Astrocyte (in vitro differentiated cells and primary cell): ENCODE data around the gene TNFRSF25. TPM values are rescaled to one million over a fixed set of nuclear protein-coding genes. Genes with fewer than 3 reads are reported as not detected.

Experiments
- DNase-seq: peaks from one replicate; pipeline ENCODE4 v3.0.0-alpha.2; 2010; ENCODE audit warnings: low read depth
- FAIRE-seq: peaks from 2 replicates; lab custom pipeline; 2011; peaks lifted over from hg19 to GRCh38; lab: Jason Lieb, UNC
- H2AFZ ChIP-seq: 2 replicates; pipeline ENCODE4 v1.6.0; 2012; ENCODE audit warnings: low read depth, low read length, inconsistent platforms
- H3K27ac ChIP-seq: 2 replicates; pipeline ENCODE4 v1.5.1; 2011; ENCODE audit warnings: low read depth, low read length, inconsistent platforms
- H3K27me3 ChIP-seq: 2 replicates; pipeline ENCODE4 v1.6.0; 2011; ENCODE audit warnings: low read length, inconsistent platforms; ENCODE audit not compliant: insufficient read depth
- H3K36me3 ChIP-seq: 2 replicates; pipeline ENCODE4 v1.5.1; 2011; ENCODE audit warnings: low read length, inconsistent platforms; ENCODE audit not compliant: insufficient read depth
- H3K4me1 ChIP-seq: 2 replicates; pipeline ENCODE4 v1.5.1; 2011; ENCODE audit warnings: low read length, inconsistent platforms; ENCODE audit not compliant: insufficient read depth
- H3K4me2 ChIP-seq: 2 replicates; pipeline ENCODE4 v1.6.0; 2012; ENCODE audit warnings: low read length, inconsistent platforms
- H3K4me3 ChIP-seq: 2 replicates; pipeline ENCODE4 v1.5.1; 2011; ENCODE audit warnings: low read depth, mild to moderate bottlenecking, low read length, inconsistent platforms; ENCODE audit not compliant: insufficient read depth
- H3K79me2 ChIP-seq: 2 replicates; pipeline ENCODE4 v1.6.0; 2012; ENCODE audit warnings: mild to moderate bottlenecking, low read length, inconsistent platforms; ENCODE audit not compliant: insufficient read depth
- H3K9ac ChIP-seq: 2 replicates; pipeline ENCODE4 v1.6.0; 2012; ENCODE audit warnings: mild to moderate bottlenecking, low read length, inconsistent platforms
- H3K9me3 ChIP-seq: 2 replicates; pipeline ENCODE4 v1.5.1; 2012; ENCODE audit warnings: low read depth, mild to moderate bottlenecking, low read length, inconsistent platforms; ENCODE audit not compliant: insufficient read depth
- H4K20me1 ChIP-seq: 2 replicates; pipeline ENCODE4 v1.6.0; 2012; ENCODE audit warnings: low read length, inconsistent platforms; ENCODE audit not compliant: insufficient read depth
- H3K27ac Mint-ChIP-seq: one replicate; pipeline ENCODE4 v1.8.0; 2021; ENCODE audit warnings: mild to moderate bottlenecking, mixed read lengths; ENCODE audit not compliant: unreplicated experiment
- H3K27me3 Mint-ChIP-seq: one replicate; pipeline ENCODE4 v1.8.0; 2021; ENCODE audit warnings: low read depth, mixed read lengths; ENCODE audit not compliant: unreplicated experiment
- H3K36me3 Mint-ChIP-seq: one replicate; pipeline ENCODE4 v1.8.0; 2021; ENCODE audit warnings: low read depth, mixed read lengths; ENCODE audit not compliant: unreplicated experiment
- H3K4me1 Mint-ChIP-seq: one replicate; pipeline ENCODE4 v1.8.0; 2021; ENCODE audit warnings: low read depth, mixed read lengths; ENCODE audit not compliant: unreplicated experiment
- H3K4me3 Mint-ChIP-seq: one replicate; pipeline ENCODE4 v1.8.0; 2021; ENCODE audit warnings: mild to moderate bottlenecking, moderate library complexity, mixed read lengths; ENCODE audit not compliant: unreplicated experiment
- H3K9me3 Mint-ChIP-seq: one replicate; pipeline ENCODE4 v1.8.0; 2021; ENCODE audit warnings: mild to moderate bottlenecking, mixed read lengths; ENCODE audit not compliant: unreplicated experiment
- EZH2 ChIP-seq: IDR thresholded peaks from 2 replicates; pipeline ENCODE4 v1.6.1; 2012; ENCODE audit warnings: mild to moderate bottlenecking, low read length, inconsistent platforms; ENCODE audit not compliant: insufficient read depth
- total RNA-seq: library from RNA; stranded (reverse); gene quantifications from 2 replicates; pipeline ENCODE4 v1.2.1, GENCODE V29; 2021
- TF ChIP-seq, protein P1 (sequence below): IDR thresholded peaks from 2 replicates; pipeline ENCODE4 v1.5.1; 2011; ENCODE audit warnings: low read depth, mild to moderate bottlenecking, inconsistent platforms, low read length, moderate library complexity; ENCODE audit not compliant: insufficient read depth

The TNFRSF25 gene
- total RNA-seq, 1 donor from 2014 or later, result 18.8 TPM

DNA sequence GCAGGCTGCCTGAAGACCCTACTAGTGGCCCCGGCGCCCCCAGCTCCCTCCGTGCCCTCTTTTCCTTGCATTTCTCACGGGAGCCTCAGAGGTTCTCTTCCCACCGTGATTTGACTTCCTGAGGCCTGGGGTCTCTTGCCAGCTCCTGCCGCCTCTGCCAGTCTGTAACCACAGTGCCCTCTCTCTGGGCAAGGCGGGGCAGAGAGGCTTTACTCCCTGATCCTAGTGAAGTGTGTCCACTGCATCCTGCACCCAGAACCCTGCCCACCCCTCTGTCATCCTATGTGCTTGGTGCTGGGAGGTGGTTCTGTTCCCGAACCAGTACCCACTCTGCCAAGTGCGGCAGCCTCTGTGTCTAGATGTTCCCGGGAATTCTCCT is 39.0 kb downstream of the TNFRSF25 start:
- H3K9ac ChIP-seq, result no peak overlapping the region

DNA sequence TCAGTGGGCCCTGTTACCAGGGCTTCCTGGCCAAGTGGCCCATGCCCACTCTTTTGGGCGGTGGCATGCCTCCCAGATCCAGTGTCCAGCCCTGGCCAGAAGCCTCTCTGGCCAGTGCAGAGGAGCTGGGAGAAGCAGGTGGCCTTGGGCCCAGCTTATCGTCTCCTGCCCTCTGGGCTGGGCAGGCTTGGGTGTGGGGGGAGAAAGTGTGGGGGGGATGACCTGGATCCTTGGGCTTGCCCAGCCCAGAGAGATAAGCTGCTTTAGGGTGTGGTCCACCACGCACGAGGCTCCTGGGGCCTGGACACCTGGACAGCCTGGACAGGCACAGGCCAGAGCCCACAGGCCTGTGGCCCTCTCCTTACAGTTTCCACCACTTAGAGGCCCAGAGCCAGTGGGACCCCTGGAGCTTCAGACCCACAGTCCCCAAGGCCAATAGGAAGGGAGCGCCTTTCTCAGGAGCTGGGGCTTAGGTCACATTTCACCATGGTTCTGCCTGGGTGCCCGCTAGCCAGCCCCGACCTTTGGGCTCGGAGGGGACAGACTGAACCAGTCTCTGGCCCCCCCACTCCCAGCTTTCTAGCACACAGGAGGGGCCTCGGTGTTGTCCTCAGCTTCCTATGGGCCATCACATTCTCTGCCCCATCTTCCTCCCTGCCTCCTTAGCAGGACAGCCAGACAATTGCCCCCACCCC is 39.5 kb downstream of the TNFRSF25 start:
- peaks cover 48% of the 10 kb centered on the region for H3K27me3 ChIP-seq
- FAIRE-seq, result no peak

More for the DNA sequence above, 39.0 kb downstream of the TNFRSF25 start:
- DNase-seq, result no peak
- Mint-ChIP-seq H3K9me3 (no peaks in the 10 kb centered on the region), H3K4me1 (peaks cover 5% of the 10 kb centered on the region), H3K27ac (no peak overlapping the region), H3K27me3 (peaks cover 59% of the 10 kb centered on the region), H3K4me3 (no peak overlapping the region), H3K36me3 (no peaks in the 10 kb centered on the region)
- Histone ChIP-seq H3K4me3 (no peak overlapping the region), H3K27ac (no peak overlapping the region), H3K36me3 (no peaks in the 10 kb centered on the region), H3K9me3 (no peaks in the 10 kb centered on the region), H3K79me2 (no peaks in the 10 kb centered on the region), H2AFZ (no peak overlapping the region), H3K27me3 (peaks cover 45% of the 10 kb centered on the region), H3K4me1 (peaks cover 16% of the 10 kb centered on the region), H4K20me1 (no peaks in the 10 kb centered on the region), H3K4me2 (no peak overlapping the region)
- no peak for FAIRE-seq
- no peak for TF ChIP-seq EZH2
- TF ChIP-seq, protein P1, sequence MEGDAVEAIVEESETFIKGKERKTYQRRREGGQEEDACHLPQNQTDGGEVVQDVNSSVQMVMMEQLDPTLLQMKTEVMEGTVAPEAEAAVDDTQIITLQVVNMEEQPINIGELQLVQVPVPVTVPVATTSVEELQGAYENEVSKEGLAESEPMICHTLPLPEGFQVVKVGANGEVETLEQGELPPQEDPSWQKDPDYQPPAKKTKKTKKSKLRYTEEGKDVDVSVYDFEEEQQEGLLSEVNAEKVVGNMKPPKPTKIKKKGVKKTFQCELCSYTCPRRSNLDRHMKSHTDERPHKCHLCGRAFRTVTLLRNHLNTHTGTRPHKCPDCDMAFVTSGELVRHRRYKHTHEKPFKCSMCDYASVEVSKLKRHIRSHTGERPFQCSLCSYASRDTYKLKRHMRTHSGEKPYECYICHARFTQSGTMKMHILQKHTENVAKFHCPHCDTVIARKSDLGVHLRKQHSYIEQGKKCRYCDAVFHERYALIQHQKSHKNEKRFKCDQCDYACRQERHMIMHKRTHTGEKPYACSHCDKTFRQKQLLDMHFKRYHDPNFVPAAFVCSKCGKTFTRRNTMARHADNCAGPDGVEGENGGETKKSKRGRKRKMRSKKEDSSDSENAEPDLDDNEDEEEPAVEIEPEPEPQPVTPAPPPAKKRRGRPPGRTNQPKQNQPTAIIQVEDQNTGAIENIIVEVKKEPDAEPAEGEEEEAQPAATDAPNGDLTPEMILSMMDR, result no peak

More for the DNA sequence above, 39.5 kb downstream of the TNFRSF25 start:
- H3K27me3 Mint-ChIP-seq, result peaks cover 62% of the 10 kb centered on the region
- H3K9me3 Mint-ChIP-seq, result no peaks in the 10 kb centered on the region
- Histone ChIP-seq H3K79me2 (no peaks in the 10 kb centered on the region), H4K20me1 (no peaks in the 10 kb centered on the region), H3K9me3 (no peaks in the 10 kb centered on the region), H3K36me3 (no peaks in the 10 kb centered on the region), H2AFZ (no peak overlapping the region), H3K4me1 (peaks cover 16% of the 10 kb centered on the region), H3K4me2 (no peak overlapping the region), H3K4me3 (no peak overlapping the region), H3K9ac (no peak overlapping the region), H3K27ac (no peak overlapping the region)
- H3K4me1 Mint-ChIP-seq, result peaks cover 5% of the 10 kb centered on the region
- TF ChIP-seq, protein P1, result no peak
- TF ChIP-seq EZH2, result no peak
- DNase-seq, result no peak
- H3K36me3 Mint-ChIP-seq, result no peaks in the 10 kb centered on the region
- H3K27ac Mint-ChIP-seq, result no peak overlapping the region
- H3K4me3 Mint-ChIP-seq, result no peak overlapping the region
